KMS-11 (cell line): ENCODE results near the gene UMAD1.

ENCODE experiments used
- H2AFZ ChIP-seq: fragments of 200-600 bp; sonication (generic); 2 replicates; pipeline ENCODE4 v1.6.1; 2016; ENCODE audit warnings: antibody characterized with exemption, mixed run types, low read depth
- H3K27ac ChIP-seq: fragments of 200-600 bp; sonication (generic); 2 replicates; pipeline ENCODE4 v1.6.1; 2016; ENCODE audit warnings: mild to moderate bottlenecking, mixed run types
- H3K27me3 ChIP-seq: fragments of 200-600 bp; sonication (generic); 2 replicates; pipeline ENCODE4 v1.6.1; 2017; ENCODE audit warnings: mild to moderate bottlenecking, low read depth, mixed run types, moderate library complexity; ENCODE audit not compliant: insufficient read depth
- H3K36me3 ChIP-seq: fragments of 200-600 bp; sonication (generic); 2 replicates; pipeline ENCODE4 v1.6.1; 2017; ENCODE audit warnings: mild to moderate bottlenecking, mixed run types; ENCODE audit not compliant: insufficient read depth
- H3K4me1 ChIP-seq: fragments of 200-600 bp; sonication (generic); 2 replicates; pipeline ENCODE4 v1.6.1; 2016; ENCODE audit warnings: mild to moderate bottlenecking, low read depth, mixed run types; ENCODE audit not compliant: poor library complexity, severe bottlenecking
- H3K4me2 ChIP-seq: fragments of 200-600 bp; sonication (generic); 2 replicates; pipeline ENCODE4 v1.7.0; 2016; ENCODE audit warnings: mild to moderate bottlenecking, mixed run types
- H3K4me3 ChIP-seq: fragments of 200-600 bp; sonication (generic); IDR thresholded peaks from 2 replicates; pipeline ENCODE4 v1.6.1; 2017; ENCODE audit warnings: low read depth, low read length, mixed read lengths; ENCODE audit not compliant: insufficient read depth
- H3K79me2 ChIP-seq: fragments of 200-600 bp; sonication (generic); 2 replicates; pipeline ENCODE4 v1.6.1; 2016; ENCODE audit warnings: low read depth, mixed run types; ENCODE audit not compliant: insufficient read depth
- H3K9ac ChIP-seq: fragments of 200-600 bp; sonication (generic); 2 replicates; pipeline ENCODE4 v1.6.1; 2016; ENCODE audit warnings: mild to moderate bottlenecking, mixed run types
- H4K20me1 ChIP-seq: fragments of 200-600 bp; sonication (generic); 2 replicates; pipeline ENCODE4 v1.6.1; 2016; ENCODE audit warnings: mild to moderate bottlenecking, mixed run types; ENCODE audit not compliant: insufficient read depth
- CTCF ChIP-seq: fragments of 200-600 bp; sonication (generic); conservative IDR thresholded peaks from 2 replicates; pipeline ENCODE4 v1.6.1; 2017; ENCODE audit warnings: low read depth, mild to moderate bottlenecking, antibody characterized with exemption, low read length, moderate library complexity, mixed read lengths

UMAD1 gene

DNA sequence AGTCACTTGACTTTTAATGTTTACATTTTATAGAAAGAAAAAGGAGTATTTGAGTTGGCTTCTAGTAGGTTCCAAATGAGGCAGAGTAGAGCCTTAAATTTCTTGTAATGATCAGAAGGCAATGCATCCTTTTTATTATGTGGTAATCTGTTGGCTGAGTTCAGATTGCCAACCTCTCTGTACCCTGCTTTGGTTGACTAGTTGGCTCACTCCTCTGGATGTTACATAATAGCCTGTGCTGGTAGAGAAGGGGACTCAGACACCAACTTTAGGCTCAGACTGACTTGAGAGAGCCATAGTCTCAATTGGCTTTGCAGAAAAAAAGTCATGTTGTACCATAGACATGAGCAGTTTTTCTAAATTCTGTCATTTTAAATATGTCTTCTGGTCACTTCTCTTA is 281.3 kb downstream of the UMAD1 start:
- Histone ChIP-seq H3K9ac (no peak overlapping the region), H3K79me2 (no peaks in the 10 kb centered on the region), H3K27ac (no peak overlapping the region), H3K4me1 (peaks cover 84% of the 10 kb centered on the region), H4K20me1 (no peaks in the 10 kb centered on the region), H3K4me2 (peak overlapping the region; percentile 84; the same call in 1 of the 2 replicates), H3K4me3 (no peak overlapping the region), H3K27me3 (no peaks in the 10 kb centered on the region), H2AFZ (no peak overlapping the region), H3K36me3 (no peaks in the 10 kb centered on the region)
- no peak for TF ChIP-seq CTCF

- no peak overlapping the region for H3K9ac ChIP-seq
- no peaks in the 10 kb centered on the region for H3K79me2 ChIP-seq
- H4K20me1 ChIP-seq: no peaks in the 10 kb centered on the region
- no peaks in the 10 kb centered on the region for H3K27me3 ChIP-seq
- peak overlapping the region; percentile 84; the same call in 1 of the 2 replicates for H3K4me2 ChIP-seq
- no peak overlapping the region for H3K27ac ChIP-seq
- no peak overlapping the region for H2AFZ ChIP-seq
- H3K4me3 ChIP-seq: no peak overlapping the region
- TF ChIP-seq CTCF: no peak
- H3K36me3 ChIP-seq: no peaks in the 10 kb centered on the region
- H3K4me1 ChIP-seq: peaks cover 79% of the 10 kb centered on the region
These were observed 282.3 kb downstream of the UMAD1 start for GRCh38 chr7:7922684-7923385.

DNA sequence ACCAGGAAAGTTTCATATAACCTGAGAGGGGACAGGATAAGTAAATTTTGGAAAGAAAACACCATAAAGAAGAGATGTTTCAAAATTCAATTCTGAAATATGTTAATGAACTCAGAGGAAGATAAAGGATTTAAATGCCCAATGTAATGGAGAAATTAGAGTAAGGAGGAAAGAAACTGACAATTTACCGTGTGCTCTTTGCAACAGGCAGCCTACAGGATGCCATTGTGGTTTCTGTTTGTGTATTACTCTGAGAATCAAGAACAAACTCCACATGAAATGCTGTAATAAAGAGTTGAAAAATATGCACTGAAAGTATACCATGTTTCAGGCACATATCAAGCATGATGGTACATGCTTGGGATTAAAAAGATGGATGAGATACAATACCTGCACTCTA is 283.3 kb downstream of the UMAD1 start:
- peak overlapping the region; percentile 84; the same call in 1 of the 2 replicates for H3K4me2 ChIP-seq

GRCh38 chr7:7924303-7924702 is 283.8 kb downstream of the UMAD1 start:
- H3K36me3 ChIP-seq: no peaks in the 10 kb centered on the region
- H4K20me1 ChIP-seq: no peaks in the 10 kb centered on the region
- no peaks in the 10 kb centered on the region for H3K27me3 ChIP-seq
- peaks cover 65% of the 10 kb centered on the region for H3K4me1 ChIP-seq
- H2AFZ ChIP-seq: no peak overlapping the region
- H3K79me2 ChIP-seq: no peaks in the 10 kb centered on the region
- H3K4me2 ChIP-seq: no peak overlapping the region
- no peak overlapping the region for H3K4me3 ChIP-seq
- no peak for TF ChIP-seq CTCF
- H3K27ac ChIP-seq: no peak overlapping the region
- no peak overlapping the region for H3K9ac ChIP-seq

More for the DNA sequence above, 283.3 kb downstream of the UMAD1 start:
- Histone ChIP-seq H3K79me2 (no peaks in the 10 kb centered on the region), H3K4me3 (no peak overlapping the region), H3K4me1 (peaks cover 70% of the 10 kb centered on the region), H3K36me3 (no peaks in the 10 kb centered on the region), H3K27me3 (no peaks in the 10 kb centered on the region), H3K9ac (no peak overlapping the region), H2AFZ (no peak overlapping the region), H3K27ac (no peak overlapping the region), H4K20me1 (no peaks in the 10 kb centered on the region)
- TF ChIP-seq CTCF: no peak
